ENCODE data around the gene CGB1.

Gene CGB1

DNA sequence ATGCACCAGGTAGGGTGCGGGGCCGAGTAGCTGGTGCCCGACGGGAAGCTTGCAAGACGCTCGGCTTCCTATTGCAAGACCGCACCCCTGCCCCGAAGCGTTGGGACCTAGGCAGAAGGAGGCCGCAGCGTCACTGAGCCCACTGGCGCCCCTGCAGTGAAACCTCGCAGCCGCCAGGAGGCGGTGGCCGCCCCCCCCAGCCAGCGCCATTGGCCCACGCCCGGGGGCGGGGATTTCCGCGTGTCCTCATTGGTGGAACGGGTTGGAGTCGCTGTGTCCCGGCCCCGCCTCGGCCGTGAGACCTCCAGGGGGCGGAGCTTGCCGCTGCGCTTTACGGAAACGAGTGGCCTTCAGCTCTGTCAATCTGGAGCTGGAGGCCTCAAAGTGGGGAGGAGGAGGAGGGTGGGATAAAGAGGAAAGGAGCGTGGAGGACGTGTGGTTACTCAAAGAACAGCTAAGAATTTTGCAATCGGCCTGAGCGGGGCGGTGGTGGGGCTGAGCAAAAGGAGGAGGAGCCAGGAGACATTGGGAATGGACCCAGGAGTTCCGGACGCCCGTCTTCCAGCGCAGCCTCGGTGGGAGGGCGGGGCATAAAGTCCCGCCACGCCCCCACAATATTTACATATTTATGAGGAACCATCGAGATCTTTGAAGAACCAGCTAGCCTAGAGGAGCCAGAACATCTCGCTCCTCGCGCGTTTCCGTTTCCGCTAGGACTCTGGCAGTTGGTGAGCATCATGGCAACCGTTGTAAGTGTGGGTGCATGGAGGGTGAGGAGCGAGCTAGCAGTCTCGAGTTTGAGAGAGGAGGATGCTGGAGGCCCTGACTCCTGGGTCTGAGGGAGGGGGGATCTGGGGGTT is 43.3 kb downstream of the CGB1 start, which contains the start of the genes GYS1 and RUVBL2:
Gene GYS1, minus strand, starts transcription at position 135 of the 860 bp plus-strand sequence. CDS start 197 bp downstream, outside the sequence.
Gene RUVBL2, plus strand, starts transcription at position 713 of the 860 bp plus-strand sequence. Its CDS starts 25 bp downstream, at position 738.
- DNase-seq: peak; percentile 99

DNA sequence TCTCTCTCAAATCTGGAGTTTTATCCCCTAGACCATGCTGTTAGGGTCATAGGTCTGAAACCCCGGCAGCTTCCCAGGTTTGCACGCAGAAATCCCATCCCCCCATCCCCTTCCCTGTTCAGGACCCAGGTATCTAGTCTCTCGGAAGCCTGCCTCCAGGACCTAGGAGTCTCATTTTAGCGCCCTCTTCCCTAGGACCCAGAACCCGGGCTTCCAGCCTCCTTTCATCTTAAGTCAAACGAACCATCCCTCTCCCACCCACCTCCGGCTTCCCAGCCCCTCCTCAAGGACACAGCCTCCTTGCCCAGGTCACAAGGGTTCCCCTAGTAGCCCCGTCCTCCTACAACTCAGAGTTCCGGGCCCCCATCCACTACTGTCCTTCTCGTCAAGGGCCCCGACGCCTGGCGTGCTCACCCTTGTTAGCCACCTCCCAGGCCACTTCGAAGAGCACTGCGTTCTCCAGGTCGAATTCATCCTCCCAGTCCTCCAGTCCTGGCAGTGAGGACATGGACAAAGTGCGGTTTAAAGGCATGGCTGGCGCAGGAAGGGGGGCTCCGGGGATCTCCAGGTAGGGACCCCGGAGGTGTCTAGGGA is 44.0 kb downstream of the CGB1 start:
- DNase-seq: no peak

GRCh38 chr19:48991873-48992580 is 44.7 kb downstream of the CGB1 start:
- no peak for DNase-seq

- DNase-seq: no peak
These were observed 45.6 kb downstream of the CGB1 start for GRCh38 chr19:48991011-48991609.

DNA sequence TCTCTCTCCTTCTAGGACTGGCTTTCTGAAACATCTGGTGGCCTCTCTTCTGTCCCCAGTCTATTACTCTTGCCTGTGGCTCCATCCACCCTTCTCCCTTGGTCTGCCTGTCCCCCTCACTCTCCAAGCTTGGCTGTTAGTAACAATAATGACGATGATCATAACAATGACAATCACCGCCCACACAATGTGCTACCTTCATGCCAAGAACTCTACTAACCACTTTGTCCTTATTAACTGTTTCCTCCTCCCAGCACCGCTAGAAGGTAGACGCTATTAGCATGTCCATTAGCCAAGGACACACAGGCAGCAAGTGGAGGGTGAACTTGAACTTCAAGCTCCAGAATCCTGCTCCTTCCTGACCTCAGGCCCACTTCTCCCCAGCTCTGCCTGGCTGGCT is 46.3 kb downstream of the CGB1 start:
- DNase-seq: no peak

- DNase-seq: no peak
These were observed 46.9 kb downstream of the CGB1 start for GRCh38 chr19:48989701-48990291.

GRCh38 chr19:48988860-48989259 is 47.8 kb downstream of the CGB1 start:
- DNase-seq: no peak

GRCh38 chr19:48988286-48988685 is 48.4 kb downstream of the CGB1 start:
- no peak for DNase-seq

GRCh38 chr19:48987323-48987722 is 49.4 kb downstream of the CGB1 start:
- DNase-seq: no peak

GRCh38 chr19:48986211-48986610 is 50.5 kb downstream of the CGB1 start:
- DNase-seq: no peak

DNA sequence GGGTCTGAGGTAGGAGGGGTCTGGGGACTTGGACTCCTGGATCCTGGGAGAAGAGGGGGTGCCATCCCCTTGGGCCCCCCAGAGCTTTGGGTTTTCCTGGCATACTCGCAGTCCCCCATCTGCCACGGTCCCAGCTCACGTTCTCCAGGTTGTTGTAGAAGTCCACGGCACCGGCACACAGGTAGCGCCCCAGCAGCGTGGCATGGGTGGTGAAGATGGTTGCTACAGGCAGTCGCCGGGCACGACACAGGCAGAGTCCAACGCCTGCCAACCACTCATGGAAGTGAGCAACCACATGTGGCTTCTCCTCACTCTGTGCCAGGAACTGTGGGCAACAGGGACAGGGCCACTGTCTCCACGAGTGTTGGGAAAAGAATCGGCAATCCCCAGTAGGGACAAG is 51.0 kb downstream of the CGB1 start:
- DNase-seq: no peak

Data from activated CD4-positive, CD25-positive, alpha-beta regulatory T cell treated with anti-CD3 and anti-CD28 coated beads, Interleukin-2, amount 50 U/mL, for 72 hours (primary cell).